Fibroblast of mammary gland (primary cell): ENCODE results near the gene ITGB7.

Experiments used
- DNase-seq: peaks from one replicate; pipeline ENCODE4 v3.0.0-alpha.2; 2010; ENCODE audit warnings: low read depth
- H3K4me3 ChIP-seq: 2 replicates; pipeline ENCODE4 v1.5.1; 2011; ENCODE audit warnings: low read depth, mild to moderate bottlenecking, low read length, moderate library complexity; ENCODE audit not compliant: control insufficient read depth
- TF ChIP-seq, protein P1 (sequence below): conservative IDR thresholded peaks from 2 replicates; pipeline ENCODE4 v1.5.1; 2011; ENCODE audit warnings: low read depth, low read length, inconsistent platforms; ENCODE audit not compliant: control insufficient read depth, insufficient read depth

ITGB7 gene

DNA sequence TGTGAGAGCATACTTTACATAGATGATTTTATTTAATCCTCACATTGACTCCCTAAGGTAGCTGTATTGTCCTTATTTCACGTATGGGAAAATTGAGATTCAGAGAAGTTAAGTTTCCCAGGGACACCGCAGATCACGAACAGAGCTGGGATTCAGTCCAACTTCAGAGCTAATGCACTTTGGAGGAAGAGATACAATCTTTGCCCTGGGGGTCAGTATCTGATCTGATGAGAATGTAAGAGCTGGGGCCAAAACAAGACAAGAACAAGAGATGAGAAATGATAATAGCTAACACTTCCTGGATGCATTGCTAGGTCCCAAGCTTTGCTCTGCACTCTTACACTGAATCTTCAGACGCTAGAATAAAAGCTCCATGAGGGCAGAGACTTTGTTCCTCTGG is 20.3 kb downstream of the ITGB7 start:
- TF ChIP-seq, protein P1, sequence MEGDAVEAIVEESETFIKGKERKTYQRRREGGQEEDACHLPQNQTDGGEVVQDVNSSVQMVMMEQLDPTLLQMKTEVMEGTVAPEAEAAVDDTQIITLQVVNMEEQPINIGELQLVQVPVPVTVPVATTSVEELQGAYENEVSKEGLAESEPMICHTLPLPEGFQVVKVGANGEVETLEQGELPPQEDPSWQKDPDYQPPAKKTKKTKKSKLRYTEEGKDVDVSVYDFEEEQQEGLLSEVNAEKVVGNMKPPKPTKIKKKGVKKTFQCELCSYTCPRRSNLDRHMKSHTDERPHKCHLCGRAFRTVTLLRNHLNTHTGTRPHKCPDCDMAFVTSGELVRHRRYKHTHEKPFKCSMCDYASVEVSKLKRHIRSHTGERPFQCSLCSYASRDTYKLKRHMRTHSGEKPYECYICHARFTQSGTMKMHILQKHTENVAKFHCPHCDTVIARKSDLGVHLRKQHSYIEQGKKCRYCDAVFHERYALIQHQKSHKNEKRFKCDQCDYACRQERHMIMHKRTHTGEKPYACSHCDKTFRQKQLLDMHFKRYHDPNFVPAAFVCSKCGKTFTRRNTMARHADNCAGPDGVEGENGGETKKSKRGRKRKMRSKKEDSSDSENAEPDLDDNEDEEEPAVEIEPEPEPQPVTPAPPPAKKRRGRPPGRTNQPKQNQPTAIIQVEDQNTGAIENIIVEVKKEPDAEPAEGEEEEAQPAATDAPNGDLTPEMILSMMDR: no peak
- H3K4me3 ChIP-seq: no peak overlapping the region
- no peak for DNase-seq

GRCh38 chr12:53185582-53186153 is 21.4 kb downstream of the ITGB7 start:
- no peak overlapping the region for H3K4me3 ChIP-seq
- no peak for DNase-seq
- TF ChIP-seq, protein P1: peak; percentile 8

DNA sequence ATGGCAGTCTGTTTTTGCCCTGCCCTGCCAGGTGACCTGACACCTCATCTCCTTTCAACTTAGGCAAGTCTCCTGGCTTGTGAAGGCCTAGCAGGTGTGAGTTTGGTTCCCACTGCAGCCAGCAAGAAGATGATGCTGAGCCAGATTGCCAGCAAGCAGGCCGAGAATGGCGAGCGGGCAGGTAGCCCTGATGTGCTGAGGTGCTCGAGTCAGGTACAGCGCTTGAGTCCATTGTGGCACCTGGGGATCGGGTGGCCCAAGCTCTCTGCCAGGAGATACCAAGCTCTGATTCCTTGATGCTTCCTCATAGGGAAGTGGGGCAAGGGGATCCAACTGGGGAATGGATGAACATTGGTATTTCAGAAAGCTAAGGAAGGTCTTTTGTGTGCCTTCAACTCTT is 22.2 kb downstream of the ITGB7 start:
- no peak overlapping the region for H3K4me3 ChIP-seq
- no peak for DNase-seq
- TF ChIP-seq, protein P1: no peak

DNA sequence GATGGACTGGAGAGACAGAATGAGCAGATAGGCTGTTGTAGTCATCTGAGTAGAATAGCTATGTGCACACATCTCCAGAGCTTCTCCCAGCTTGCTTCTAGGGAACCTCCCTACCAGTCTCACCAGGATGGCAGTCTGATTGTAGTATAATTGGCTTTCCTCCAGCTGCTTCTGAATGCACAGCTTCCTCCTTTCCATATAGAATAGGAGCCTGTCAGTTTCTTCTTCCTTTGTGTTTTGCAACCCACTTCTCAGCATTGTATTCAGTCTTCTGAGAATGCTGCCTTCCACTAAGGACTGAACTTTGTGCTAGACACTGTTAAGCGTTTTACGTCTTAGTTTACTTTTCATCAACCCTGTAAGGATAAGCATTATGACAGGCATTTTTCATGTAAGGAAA is 24.1 kb downstream of the ITGB7 start:
- no peak overlapping the region for H3K4me3 ChIP-seq
- peak; percentile 9 for DNase-seq
- TF ChIP-seq, protein P1: no peak

GRCh38 chr12:53181935-53182334 is 25.1 kb downstream of the ITGB7 start:
- TF ChIP-seq, protein P1: no peak
- peak overlapping the region; percentile 69 for H3K4me3 ChIP-seq

DNA sequence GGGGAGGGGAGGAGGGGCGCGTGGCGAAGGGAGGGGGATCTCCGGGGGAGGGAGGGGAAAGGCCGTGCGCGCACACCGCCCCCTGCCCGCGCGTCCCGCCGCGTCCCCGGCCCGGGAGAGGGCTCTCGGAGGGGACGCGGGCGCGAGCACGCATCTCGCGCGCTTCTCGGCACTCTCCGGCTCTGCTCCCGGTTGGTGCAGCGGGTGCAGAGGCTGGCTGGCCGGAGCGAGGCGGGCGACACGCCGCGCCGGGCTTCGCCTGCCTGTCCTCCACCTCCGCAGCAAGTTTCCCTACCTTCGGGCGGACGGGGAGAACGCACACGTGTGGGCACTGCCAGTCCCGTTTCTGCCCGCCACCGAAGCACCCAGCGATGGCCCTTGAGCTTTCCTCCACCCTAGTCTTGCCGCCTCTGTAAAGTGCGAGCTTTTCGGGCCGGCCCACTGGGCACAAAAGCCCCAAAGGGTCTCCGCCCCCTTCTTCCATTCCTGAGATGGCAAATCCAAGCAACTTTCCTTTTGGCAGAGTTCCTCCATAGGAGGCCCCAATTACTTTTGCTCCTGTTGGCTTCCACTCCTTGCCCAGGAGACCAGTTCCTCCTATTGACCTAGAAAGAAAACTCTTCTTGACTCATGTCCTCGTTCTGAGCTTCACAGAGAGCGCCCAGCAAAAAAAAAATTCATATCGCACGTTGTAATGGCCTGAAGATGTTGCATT is 26.0 kb downstream of the ITGB7 start:
- DNase-seq: peak; percentile 68
- peak overlapping the region; percentile 69 for H3K4me3 ChIP-seq
- TF ChIP-seq, protein P1: no peak

More at GRCh38 chr12:53181935-53182334, 25.1 kb downstream of the ITGB7 start:
- peak; percentile 11 for DNase-seq
